ENCODE results near the gene LUZP1. TPM values are rescaled to one million over a fixed set of nuclear protein-coding genes. Genes with fewer than 3 reads are reported as not detected.

Gene LUZP1
- total RNA-seq, 1 donor from 2014 or later: 82.2 TPM

DNA sequence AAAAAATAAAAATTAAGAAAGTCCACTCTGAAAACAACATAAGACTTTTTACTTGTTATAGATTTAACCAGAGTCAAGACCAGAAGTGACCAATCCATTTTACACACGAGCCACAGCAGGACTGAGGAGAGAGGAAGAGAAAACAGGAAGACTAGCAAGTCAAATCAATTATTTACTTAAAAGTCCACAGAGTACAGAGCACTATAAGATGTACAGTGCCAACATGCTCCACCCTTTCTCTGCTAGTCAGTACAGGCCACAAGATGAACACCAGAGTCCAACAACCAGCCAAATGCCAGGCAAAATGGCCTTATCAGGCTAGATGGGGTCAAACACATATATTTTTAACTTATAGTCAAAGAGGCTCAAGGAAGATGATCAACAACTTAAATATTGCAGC lies 19.5 kb downstream of the LUZP1 start:
- Mint-ChIP-seq H3K4me3 (ENCODE audit: unreplicated experiment) (no peak overlapping the region), H3K27ac (ENCODE audit: unreplicated experiment) (no peak overlapping the region), H3K4me1 (ENCODE audit: low read depth, unreplicated experiment) (peaks cover 24% of the 10 kb centered on the region), H3K9me3 (ENCODE audit: unreplicated experiment) (no peaks in the 10 kb centered on the region), H3K27me3 (ENCODE audit: low read depth, unreplicated experiment) (no peaks in the 10 kb centered on the region), H3K36me3 (ENCODE audit: low read depth, unreplicated experiment) (peaks cover 8% of the 10 kb centered on the region)
- FAIRE-seq: no peak
- Histone ChIP-seq H3K9ac (ENCODE audit: low read length) (no peak overlapping the region), H3K4me1 (ENCODE audit: insufficient read depth, low read length) (no peaks in the 10 kb centered on the region), H3K27ac (ENCODE audit: low read depth, low read length) (no peak overlapping the region), H4K20me1 (ENCODE audit: insufficient read depth, low read length) (peaks cover 95% of the 10 kb centered on the region), H3K79me2 (ENCODE audit: insufficient read depth, low read length) (peaks cover 97% of the 10 kb centered on the region), H3K36me3 (ENCODE audit: insufficient read depth, low read length) (no peaks in the 10 kb centered on the region), H3K4me3 (ENCODE audit: insufficient read depth, low read depth, low read length) (no peak overlapping the region), H3K27me3 (ENCODE audit: insufficient read depth, low read length) (no peaks in the 10 kb centered on the region), H2AFZ (ENCODE audit: low read depth, low read length) (no peak overlapping the region), H3K9me3 (ENCODE audit: insufficient read depth, low read depth, low read length) (no peaks in the 10 kb centered on the region), H3K4me2 (ENCODE audit: low read length) (no peak overlapping the region)
- no peak for TF ChIP-seq EZH2 (IDR thresholded peaks at IDR 0.05; ENCODE audit: insufficient read depth, low read length)
- TF ChIP-seq, protein P1, sequence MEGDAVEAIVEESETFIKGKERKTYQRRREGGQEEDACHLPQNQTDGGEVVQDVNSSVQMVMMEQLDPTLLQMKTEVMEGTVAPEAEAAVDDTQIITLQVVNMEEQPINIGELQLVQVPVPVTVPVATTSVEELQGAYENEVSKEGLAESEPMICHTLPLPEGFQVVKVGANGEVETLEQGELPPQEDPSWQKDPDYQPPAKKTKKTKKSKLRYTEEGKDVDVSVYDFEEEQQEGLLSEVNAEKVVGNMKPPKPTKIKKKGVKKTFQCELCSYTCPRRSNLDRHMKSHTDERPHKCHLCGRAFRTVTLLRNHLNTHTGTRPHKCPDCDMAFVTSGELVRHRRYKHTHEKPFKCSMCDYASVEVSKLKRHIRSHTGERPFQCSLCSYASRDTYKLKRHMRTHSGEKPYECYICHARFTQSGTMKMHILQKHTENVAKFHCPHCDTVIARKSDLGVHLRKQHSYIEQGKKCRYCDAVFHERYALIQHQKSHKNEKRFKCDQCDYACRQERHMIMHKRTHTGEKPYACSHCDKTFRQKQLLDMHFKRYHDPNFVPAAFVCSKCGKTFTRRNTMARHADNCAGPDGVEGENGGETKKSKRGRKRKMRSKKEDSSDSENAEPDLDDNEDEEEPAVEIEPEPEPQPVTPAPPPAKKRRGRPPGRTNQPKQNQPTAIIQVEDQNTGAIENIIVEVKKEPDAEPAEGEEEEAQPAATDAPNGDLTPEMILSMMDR (IDR thresholded peaks at IDR 0.05; ENCODE audit: insufficient read depth, low read depth, low read length): no peak
- no peak for DNase-seq (ENCODE audit: low read depth)

DNA sequence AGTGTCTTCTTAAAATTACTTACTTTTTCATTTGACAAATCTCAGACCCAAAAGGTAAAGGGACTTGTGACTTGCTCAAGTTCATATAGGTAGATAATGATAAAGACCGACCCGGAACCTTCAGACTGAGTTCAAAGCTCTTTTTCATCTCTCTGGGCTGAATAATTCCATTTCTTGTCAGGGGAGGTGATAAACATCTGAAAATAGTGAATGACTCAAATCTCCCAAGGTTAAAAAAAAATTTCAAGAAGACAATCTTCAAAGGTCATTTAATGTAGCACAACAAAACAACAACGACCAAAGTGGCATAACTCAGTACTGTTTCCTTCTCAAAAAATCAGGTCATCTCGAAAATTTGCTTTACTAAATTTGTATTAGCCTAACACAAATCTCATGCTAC lies 20.6 kb downstream of the LUZP1 start:
- Histone ChIP-seq H3K27me3 (ENCODE audit: insufficient read depth, low read length) (no peaks in the 10 kb centered on the region), H3K9me3 (ENCODE audit: insufficient read depth, low read depth, low read length) (no peaks in the 10 kb centered on the region), H3K79me2 (ENCODE audit: insufficient read depth, low read length) (peaks cover 97% of the 10 kb centered on the region), H4K20me1 (ENCODE audit: insufficient read depth, low read length) (peaks cover 95% of the 10 kb centered on the region), H2AFZ (ENCODE audit: low read depth, low read length) (no peak overlapping the region), H3K4me1 (ENCODE audit: insufficient read depth, low read length) (no peaks in the 10 kb centered on the region), H3K27ac (ENCODE audit: low read depth, low read length) (no peak overlapping the region), H3K4me3 (ENCODE audit: insufficient read depth, low read depth, low read length) (no peak overlapping the region), H3K9ac (ENCODE audit: low read length) (no peak overlapping the region), H3K36me3 (ENCODE audit: insufficient read depth, low read length) (no peaks in the 10 kb centered on the region), H3K4me2 (ENCODE audit: low read length) (peak overlapping the region; percentile 12)
- no peak for FAIRE-seq
- Mint-ChIP-seq H3K36me3 (ENCODE audit: low read depth, unreplicated experiment) (peaks cover 6% of the 10 kb centered on the region), H3K27ac (ENCODE audit: unreplicated experiment) (no peak overlapping the region), H3K27me3 (ENCODE audit: low read depth, unreplicated experiment) (no peaks in the 10 kb centered on the region), H3K4me3 (ENCODE audit: unreplicated experiment) (no peak overlapping the region), H3K9me3 (ENCODE audit: unreplicated experiment) (no peaks in the 10 kb centered on the region), H3K4me1 (ENCODE audit: low read depth, unreplicated experiment) (peaks cover 20% of the 10 kb centered on the region)
- DNase-seq (ENCODE audit: low read depth): peak; percentile 3
- TF ChIP-seq, protein P1 (IDR thresholded peaks at IDR 0.05; ENCODE audit: insufficient read depth, low read depth, low read length): no peak
- TF ChIP-seq EZH2 (IDR thresholded peaks at IDR 0.05; ENCODE audit: insufficient read depth, low read length): no peak

DNA sequence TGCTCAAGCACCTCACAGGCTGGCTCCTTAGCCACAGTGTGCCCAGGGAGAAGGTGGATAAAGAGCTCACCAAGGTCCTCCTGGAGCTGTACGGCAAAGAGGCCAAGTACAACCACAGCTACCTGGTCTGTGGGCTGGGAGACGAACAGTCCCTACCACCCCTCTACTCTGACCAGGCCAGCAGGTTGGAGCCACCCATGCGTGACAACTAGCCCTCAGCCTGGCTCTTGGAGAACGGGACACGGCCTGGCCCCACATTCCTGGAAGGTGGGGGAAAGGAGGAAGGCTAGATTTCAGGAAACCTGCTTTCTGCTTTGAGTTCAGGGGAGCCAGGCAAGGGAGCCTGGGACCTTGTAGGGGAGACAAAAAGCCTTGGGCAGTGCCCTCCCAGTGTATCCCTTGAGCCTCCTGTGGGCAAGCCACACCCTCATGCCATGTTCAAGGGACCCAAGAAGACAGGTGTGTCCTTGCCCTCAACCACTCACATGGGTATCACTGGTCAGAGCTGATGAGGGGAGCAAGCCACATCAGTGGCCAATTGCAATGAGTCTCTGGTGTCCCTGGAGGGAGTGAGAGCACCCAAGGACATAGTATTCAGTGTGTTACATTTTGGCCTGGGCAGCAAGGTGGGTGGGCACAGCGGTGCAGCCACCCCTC lies 27.6 kb downstream of the LUZP1 start:
- no peaks in the 10 kb centered on the region for H3K27me3 Mint-ChIP-seq (ENCODE audit: low read depth, unreplicated experiment)
- H3K4me2 ChIP-seq (ENCODE audit: low read length): no peak overlapping the region
- H3K36me3 Mint-ChIP-seq (ENCODE audit: low read depth, unreplicated experiment): peaks cover 8% of the 10 kb centered on the region
- no peaks in the 10 kb centered on the region for H3K27me3 ChIP-seq (ENCODE audit: insufficient read depth, low read length)
- H2AFZ ChIP-seq (ENCODE audit: low read depth, low read length): no peak overlapping the region
- no peaks in the 10 kb centered on the region for H3K4me1 ChIP-seq (ENCODE audit: insufficient read depth, low read length)
- FAIRE-seq (no peak), DNase-seq (ENCODE audit: low read depth) (no peak)
- no peak overlapping the region for H3K4me3 Mint-ChIP-seq (ENCODE audit: unreplicated experiment)
- no peak overlapping the region for H3K27ac ChIP-seq (ENCODE audit: low read depth, low read length)
- H3K27ac Mint-ChIP-seq (ENCODE audit: unreplicated experiment): peak overlapping the region; percentile 47
- no peak for TF ChIP-seq EZH2 (IDR thresholded peaks at IDR 0.05; ENCODE audit: insufficient read depth, low read length)
- TF ChIP-seq, protein P1 (IDR thresholded peaks at IDR 0.05; ENCODE audit: insufficient read depth, low read depth, low read length): no peak
- peaks cover 97% of the 10 kb centered on the region for H4K20me1 ChIP-seq (ENCODE audit: insufficient read depth, low read length)
- no peak overlapping the region for H3K9ac ChIP-seq (ENCODE audit: low read length)
- peaks cover 98% of the 10 kb centered on the region for H3K79me2 ChIP-seq (ENCODE audit: insufficient read depth, low read length)
- H3K9me3 Mint-ChIP-seq (ENCODE audit: unreplicated experiment): no peaks in the 10 kb centered on the region
- H3K4me3 ChIP-seq (ENCODE audit: insufficient read depth, low read depth, low read length): no peak overlapping the region
- H3K9me3 ChIP-seq (ENCODE audit: insufficient read depth, low read depth, low read length): no peaks in the 10 kb centered on the region
- H3K36me3 ChIP-seq (ENCODE audit: insufficient read depth, low read length): peaks cover 2% of the 10 kb centered on the region
- peaks cover 6% of the 10 kb centered on the region for H3K4me1 Mint-ChIP-seq (ENCODE audit: low read depth, unreplicated experiment)
